Measurements from ENCODE around the gene MNX1.
A peak's percentile ranks its signal among the peaks of the same experiment; 100 is the strongest.

The MNX1 gene

GRCh38 chr7:157013101-157013500 lies 2.6 kb upstream of the MNX1 start:
- no peak overlapping the region for H3K4me3 ChIP-seq (ENCODE audit: low read depth in 1 of 2, low read length in 1 of 2)
- H3K9me3 ChIP-seq: no peaks in the 10 kb centered on the region
- TF ChIP-seq CTCF (IDR thresholded peaks at IDR 0.05): no peak
- H3K27me3 ChIP-seq: peaks cover 97% of the 10 kb centered on the region
- no peaks in the 10 kb centered on the region for H3K36me3 ChIP-seq
- H3K27ac ChIP-seq: no peak overlapping the region
- H3K4me1 ChIP-seq (ENCODE audit: control insufficient read depth in 1 of 2, insufficient read depth in 1 of 2, low read depth in 1 of 2, low read length in 1 of 2): peaks cover 26 to 31% of the 10 kb centered on the region in 2 experiments

DNA sequence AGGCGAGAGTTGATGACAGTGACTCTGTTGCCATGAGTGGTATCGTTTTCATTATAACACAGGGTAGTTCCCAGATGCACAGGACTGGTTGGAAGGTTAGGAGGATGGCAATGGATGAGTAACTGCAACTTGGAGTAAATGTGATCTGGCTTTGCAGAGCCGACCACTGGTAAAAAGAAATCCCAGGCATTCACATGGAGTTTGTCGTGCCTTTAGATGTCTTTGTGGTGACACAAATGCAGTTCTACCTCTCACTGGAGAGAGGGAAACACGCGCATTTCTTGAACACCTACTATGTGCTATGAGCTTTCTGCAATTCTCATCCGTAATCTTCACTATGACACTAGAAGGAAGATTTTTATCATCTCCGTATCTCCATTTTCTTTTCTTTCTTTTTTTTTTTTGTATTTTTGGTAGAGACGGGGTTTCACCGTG lies 1.7 kb upstream of the MNX1 start:
- TF ChIP-seq CTCF (IDR thresholded peaks at IDR 0.05): no peak
- peaks cover 97% of the 10 kb centered on the region for H3K27me3 ChIP-seq
- no peaks in the 10 kb centered on the region for H3K36me3 ChIP-seq
- no peaks in the 10 kb centered on the region for H3K9me3 ChIP-seq
- H3K4me1 ChIP-seq (ENCODE audit: control insufficient read depth in 1 of 2, insufficient read depth in 1 of 2, low read depth in 1 of 2, low read length in 1 of 2): peaks cover 34 to 39% of the 10 kb centered on the region in 2 experiments
- no peak overlapping the region for H3K4me3 ChIP-seq (ENCODE audit: low read depth in 1 of 2, low read length in 1 of 2)
- no peak overlapping the region for H3K27ac ChIP-seq

DNA sequence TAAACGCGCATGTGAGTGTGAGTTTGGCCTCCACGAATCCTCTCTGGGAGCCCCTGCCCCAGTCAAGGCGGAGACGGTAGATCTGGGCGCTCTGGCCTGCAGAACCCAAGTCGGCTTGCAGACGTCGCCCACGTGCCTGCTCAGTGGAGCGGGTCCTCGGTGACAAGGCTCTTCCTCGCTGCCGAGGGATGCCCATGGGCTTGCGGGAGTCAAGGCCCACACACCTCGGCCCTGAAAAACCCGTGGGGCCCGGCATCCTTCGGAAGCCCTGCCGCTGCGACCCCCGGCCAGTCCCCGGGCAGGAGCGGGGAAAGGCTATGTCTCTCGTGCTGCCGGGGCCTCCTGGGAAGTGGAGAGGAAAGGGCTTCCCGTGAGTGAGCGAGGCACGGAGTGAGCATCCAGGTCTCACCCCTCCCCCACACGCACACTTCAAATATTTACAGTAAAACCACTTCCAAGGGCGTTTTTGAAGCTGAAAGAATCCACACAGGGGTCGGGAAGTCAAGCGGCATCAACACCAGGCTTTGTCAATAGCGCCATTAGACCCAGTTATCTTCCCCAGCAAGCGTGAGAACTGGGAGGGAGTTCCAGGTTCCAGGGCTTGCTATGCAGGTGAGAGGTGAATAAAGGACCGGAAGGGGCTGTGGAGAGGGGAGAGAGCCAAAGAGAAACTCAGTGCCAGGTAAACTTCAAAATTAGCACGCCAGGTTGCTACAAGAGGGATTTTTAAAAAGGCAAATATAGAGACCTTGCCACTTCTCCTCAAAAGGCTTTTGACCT lies 1.1 kb upstream of the MNX1 start:
- Histone ChIP-seq H3K27ac (no peak overlapping the region), H3K4me1 (ENCODE audit: control insufficient read depth in 1 of 2, insufficient read depth in 1 of 2, low read depth in 1 of 2, low read length in 1 of 2) (peaks cover 41 to 45% of the 10 kb centered on the region in 2 experiments), H3K36me3 (no peaks in the 10 kb centered on the region), H3K9me3 (no peaks in the 10 kb centered on the region), H3K27me3 (peaks cover 97% of the 10 kb centered on the region), H3K4me3 (ENCODE audit: low read depth in 1 of 2, low read length in 1 of 2) (peak overlapping the region; percentile 67 to 68)
- TF ChIP-seq CTCF (IDR thresholded peaks at IDR 0.05): no peak

DNA sequence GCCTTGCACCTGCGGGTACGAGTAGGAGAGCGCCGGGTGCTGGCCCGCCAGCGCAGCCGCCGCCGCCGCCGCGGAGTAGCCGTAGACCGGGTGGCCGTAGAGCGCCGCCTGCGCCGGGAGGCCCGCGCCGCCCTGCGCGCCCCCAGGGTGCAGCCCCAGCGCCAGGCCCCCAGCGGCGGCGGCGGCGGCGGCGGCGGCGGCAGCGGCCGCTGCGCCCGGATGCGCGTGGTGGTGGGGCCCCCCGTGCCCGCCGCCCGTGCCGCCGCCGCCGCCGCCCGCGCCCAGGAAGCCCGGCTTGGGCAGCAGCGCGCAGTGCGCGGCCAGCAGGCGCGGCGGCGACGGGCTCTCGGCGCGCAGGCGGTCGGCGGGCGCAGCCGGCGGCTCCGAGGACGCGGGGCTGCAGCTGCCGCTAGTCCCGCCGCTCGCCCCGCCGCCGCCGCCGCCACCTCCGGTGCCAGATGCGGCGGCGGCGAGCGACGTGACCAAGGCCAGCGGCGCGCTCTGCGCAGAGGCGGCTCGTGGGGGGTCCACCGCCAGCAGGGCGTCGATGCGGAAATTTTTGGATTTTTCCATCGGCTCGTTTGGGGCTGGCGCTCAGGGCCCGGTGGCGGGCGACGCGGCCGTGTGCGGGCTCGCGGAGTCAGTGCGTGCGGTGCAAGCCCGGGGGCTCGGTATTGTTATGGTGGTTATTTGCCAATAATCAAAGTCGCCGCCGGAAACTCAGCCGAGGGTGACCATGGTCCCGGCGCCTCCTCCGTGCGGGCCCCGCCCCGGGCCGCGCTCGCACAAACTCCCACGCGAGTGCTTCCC lies 480 bp downstream of the MNX1 start:
- Histone ChIP-seq H3K9me3 (no peaks in the 10 kb centered on the region), H3K27me3 (peaks cover 97% of the 10 kb centered on the region), H3K36me3 (no peaks in the 10 kb centered on the region), H3K27ac (no peak overlapping the region), H3K4me1 (ENCODE audit: control insufficient read depth in 1 of 2, insufficient read depth in 1 of 2, low read depth in 1 of 2, low read length in 1 of 2) (peaks cover 50 to 59% of the 10 kb centered on the region in 2 experiments), H3K4me3 (ENCODE audit: low read depth in 1 of 2, low read length in 1 of 2) (peak overlapping the region; percentile 67 to 68)
- no peak for TF ChIP-seq CTCF (IDR thresholded peaks at IDR 0.05)

DNA sequence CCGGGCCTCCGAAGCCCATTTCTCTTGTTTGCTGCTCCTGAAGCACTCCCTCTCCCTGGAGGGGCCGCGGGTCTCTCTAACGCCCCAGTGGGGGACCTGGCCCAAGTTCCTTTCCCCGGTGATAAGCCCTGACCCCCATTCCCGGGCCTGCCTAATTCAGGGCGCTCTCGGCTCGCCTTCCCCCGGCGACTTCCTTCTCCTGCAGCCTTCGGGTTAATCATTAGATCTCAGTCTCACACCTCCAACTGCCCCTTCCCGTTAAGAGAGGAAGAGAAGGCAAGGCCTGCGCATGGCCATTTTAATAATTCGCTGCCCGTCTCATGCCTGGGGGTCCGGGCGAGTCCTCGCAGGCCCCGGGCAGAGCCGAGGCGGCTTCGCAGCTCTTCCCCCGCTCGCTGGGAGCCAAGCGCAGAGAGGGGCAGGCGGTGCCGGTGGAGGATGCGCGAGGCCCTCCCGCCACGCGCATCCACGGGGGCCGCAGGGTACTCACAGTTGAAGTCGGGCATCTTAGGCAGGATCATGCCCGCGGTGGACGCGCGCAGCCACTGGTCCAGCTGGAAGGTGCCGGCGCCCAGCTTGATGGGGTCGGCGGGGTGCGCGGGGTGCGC lies 1.2 kb downstream of the MNX1 start:
- Histone ChIP-seq H3K4me1 (ENCODE audit: control insufficient read depth in 1 of 2, insufficient read depth in 1 of 2, low read depth in 1 of 2, low read length in 1 of 2) (peaks cover 58 to 66% of the 10 kb centered on the region in 2 experiments), H3K9me3 (no peaks in the 10 kb centered on the region), H3K27ac (no peak overlapping the region), H3K36me3 (no peaks in the 10 kb centered on the region), H3K27me3 (peaks cover 97% of the 10 kb centered on the region), H3K4me3 (ENCODE audit: low read depth in 1 of 2, low read length in 1 of 2) (peak overlapping the region; percentile 35 to 53)
- no peak for TF ChIP-seq CTCF (IDR thresholded peaks at IDR 0.05)

Data from neutrophil (primary cell).